Measurements from ENCODE around the gene AP2S1. TPM values are rescaled to one million over a fixed set of nuclear protein-coding genes. Genes with fewer than 3 reads are reported as not detected.
"Not testable (repeated sequence)": the region's sequence is repeated elsewhere in the genome, so short reads cannot be mapped to it uniquely, and the experiment has no call there.

The AP2S1 gene
- total RNA-seq, 1 experiment from 2014 or later, result 447 TPM

GRCh38 chr19:46806656-46807055, 44.0 kb downstream of the AP2S1 start:
- DNase-seq (ENCODE audit: low read depth), result no peak

- not testable (repeated sequence) for DNase-seq (ENCODE audit: low read depth)
These were observed 46.2 kb downstream of the AP2S1 start for GRCh38 chr19:46804432-46804831.

- no peak for DNase-seq (ENCODE audit: low read depth)
These were observed 47.1 kb downstream of the AP2S1 start for GRCh38 chr19:46803555-46803954.

- DNase-seq (ENCODE audit: low read depth), result no peak
These were observed 48.5 kb downstream of the AP2S1 start for GRCh38 chr19:46802152-46802551.

- DNase-seq (ENCODE audit: low read depth), result no peak
These were observed 51.9 kb downstream of the AP2S1 start for GRCh38 chr19:46798713-46799112.

GRCh38 chr19:46797881-46798280, 52.8 kb downstream of the AP2S1 start:
- DNase-seq (ENCODE audit: low read depth), result no peak

- DNase-seq (ENCODE audit: low read depth), result peak; percentile 98
These were observed 58.7 kb downstream of the AP2S1 start for GRCh38 chr19:46791944-46792343.

GRCh38 chr19:46789371-46789770, 61.3 kb downstream of the AP2S1 start:
- no peak for DNase-seq (ENCODE audit: low read depth)

- DNase-seq (ENCODE audit: low read depth), result no peak
These were observed 61.7 kb downstream of the AP2S1 start for GRCh38 chr19:46788968-46789338.

GRCh38 chr19:46788262-46788967, 62.2 kb downstream of the AP2S1 start, which contains the start of gene SLC1A5:
SLC1A5 (minus strand) TSS chr19:46788594; CDS start chr19:46787965, 629 bp downstream.
- peak; percentile 97 for DNase-seq (ENCODE audit: low read depth)

Other genes starting within 250 kb of the AP2S1 start
- gene CALM3, start 249.5 kb downstream of the AP2S1 start, total RNA-seq (2014; rRNA removed; shearing (Covaris generic)), result 173 and 174 TPM in 2 replicates
- gene PTGIR, start 225.8 kb downstream of the AP2S1 start, total RNA-seq (2014; rRNA removed; shearing (Covaris generic)), result 0.60 and 0.78 TPM in 2 replicates
- gene GNG8, start 214.6 kb downstream of the AP2S1 start, total RNA-seq (2014; rRNA removed; shearing (Covaris generic)), result not detected in 2 replicates
- 2.2 and 3.3 TPM in 2 replicates for gene DACT3, start 189.7 kb downstream of the AP2S1 start, total RNA-seq (2014; rRNA removed; shearing (Covaris generic))
- gene PRKD2, start 133.7 kb downstream of the AP2S1 start, total RNA-seq (2014; rRNA removed; shearing (Covaris generic)), result 12.9 and 14.6 TPM in 2 replicates
- 5.4 and 9.2 TPM in 2 replicates for gene FKRP, start 104.8 kb downstream of the AP2S1 start, total RNA-seq (2014; rRNA removed; shearing (Covaris generic))
- gene STRN4, start 104.4 kb downstream of the AP2S1 start, total RNA-seq (2014; rRNA removed; shearing (Covaris generic)), result 33.6 and 42.8 TPM in 2 replicates
- 117 and 127 TPM in 2 replicates for gene SLC1A5, start 62.3 kb downstream of the AP2S1 start, total RNA-seq (2014; rRNA removed; shearing (Covaris generic))
- gene ARHGAP35, start 10.2 kb upstream of the AP2S1 start, total RNA-seq (2014; rRNA removed; shearing (Covaris generic)), result 24.0 and 25.2 TPM in 2 replicates
- gene NPAS1, start 169.0 kb upstream of the AP2S1 start, total RNA-seq (2014; rRNA removed; shearing (Covaris generic)), result not detected in 2 replicates
- 49.0 and 61.2 TPM in 2 replicates for gene TMEM160, start 197.8 kb upstream of the AP2S1 start, total RNA-seq (2014; rRNA removed; shearing (Covaris generic))